Measurements from ENCODE around the gene HDAC9. TPM values are rescaled to one million over a fixed set of nuclear protein-coding genes. Genes with fewer than 3 reads are reported as not detected.

HDAC9 gene
- total RNA-seq, 1 experiment from 2014 or later, result 21.1 TPM

DNA sequence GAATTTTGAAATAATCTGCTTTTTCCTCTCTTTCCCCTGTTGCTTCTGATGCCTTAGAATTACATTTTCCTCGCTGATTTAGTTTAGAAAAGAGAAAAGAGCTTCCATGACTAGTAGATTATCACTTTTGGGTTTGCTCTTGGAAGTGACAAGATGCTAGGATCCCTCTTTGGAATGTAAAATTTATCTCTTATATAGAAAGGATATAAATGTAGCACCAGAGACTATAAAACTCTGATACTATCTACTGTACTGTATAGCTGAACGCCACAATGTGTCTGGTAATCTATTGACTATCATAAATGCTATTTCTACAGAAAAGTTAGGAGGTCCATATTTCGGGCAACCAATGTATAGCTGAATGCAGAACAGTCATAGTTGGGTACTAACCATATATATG is 1.1 kb upstream of the HDAC9 start:
- DNase-seq (ENCODE audit: low read depth), result no peak

DNA sequence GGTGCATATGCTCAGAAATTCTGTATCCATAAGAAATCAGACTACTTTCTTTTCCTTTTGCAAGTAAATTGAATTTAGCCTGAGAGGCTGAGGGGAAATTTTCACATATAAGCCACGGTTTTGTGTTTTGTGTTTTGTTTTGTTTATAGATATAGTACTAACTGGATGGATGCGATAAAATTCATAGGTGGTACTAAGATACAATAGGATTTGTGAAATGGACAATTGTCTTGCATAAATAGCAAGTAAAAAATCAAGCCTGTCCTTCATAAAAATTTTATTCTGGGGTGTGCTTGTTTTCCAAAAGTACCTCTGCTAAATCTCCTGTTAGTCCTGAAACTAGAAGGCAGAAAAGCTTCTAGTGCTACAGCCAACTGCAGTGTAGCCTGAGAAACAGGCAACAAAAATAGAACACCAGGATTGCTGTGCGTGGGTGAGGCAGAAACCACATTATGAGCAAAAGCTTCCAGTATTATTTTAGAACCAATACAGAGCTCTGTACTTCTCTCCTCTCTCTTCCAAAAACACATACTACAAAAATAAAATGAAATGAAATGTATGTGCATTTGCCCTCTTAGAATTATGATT is 634 bp upstream of the HDAC9 start:
- DNase-seq (ENCODE audit: low read depth), result peak; percentile 72

DNA sequence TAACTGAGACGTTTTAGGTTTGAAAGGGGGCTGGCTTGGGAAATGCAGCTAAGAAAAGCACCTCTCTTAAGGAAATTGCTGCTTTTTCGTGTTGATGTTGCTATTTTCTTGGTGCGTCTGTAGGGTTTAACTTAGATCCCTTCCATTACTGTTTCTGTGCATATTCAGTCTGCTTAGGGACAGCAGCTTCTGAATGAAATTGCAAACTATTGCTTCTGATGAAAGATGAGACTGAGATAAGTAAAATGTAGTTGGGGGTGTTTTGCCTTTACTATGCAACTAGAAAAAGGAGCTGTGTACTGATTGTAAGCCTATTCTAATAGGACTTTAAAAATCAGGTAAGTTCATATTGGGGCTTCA is 772 bp downstream of the HDAC9 start:
- DNase-seq (ENCODE audit: low read depth), result no peak

DNA sequence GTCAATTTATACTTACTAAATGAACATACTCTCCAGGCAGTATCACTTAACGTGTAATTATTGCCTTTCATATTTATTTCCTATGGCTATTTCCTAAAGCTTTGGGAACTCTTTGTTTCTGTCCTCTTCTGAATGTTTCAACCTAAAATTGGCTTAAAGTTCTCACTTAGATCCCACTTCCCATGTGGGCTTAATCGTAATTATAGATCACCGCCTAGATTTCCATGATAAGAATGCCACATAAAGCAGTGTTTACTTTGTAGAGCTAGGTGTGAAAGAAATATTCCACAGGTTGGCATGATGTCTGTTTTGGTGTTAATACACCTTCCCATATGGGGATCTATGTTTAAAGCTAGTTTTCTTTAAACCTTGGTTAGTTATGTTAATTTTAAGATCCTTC is 1.5 kb downstream of the HDAC9 start:
- no peak for DNase-seq (ENCODE audit: low read depth)

DNA sequence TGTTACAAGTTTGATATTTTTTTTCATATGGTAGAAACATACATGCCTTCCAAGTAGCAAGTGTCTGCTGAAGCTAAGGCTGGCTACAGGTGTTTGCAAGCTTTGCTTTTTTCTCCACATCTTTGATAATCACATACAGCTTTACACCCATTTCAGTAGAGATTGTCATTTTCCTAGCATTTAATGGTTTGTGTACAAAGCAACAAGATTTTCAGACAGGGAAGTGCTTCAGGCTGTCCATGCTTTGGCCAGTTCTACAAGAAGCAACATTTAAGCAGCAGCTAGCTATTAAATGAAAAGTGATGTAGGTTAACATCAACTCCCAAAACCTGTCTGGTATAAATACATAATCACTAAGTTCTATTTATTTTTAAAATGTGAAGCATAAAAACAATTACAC is 2.3 kb downstream of the HDAC9 start:
- no peak for DNase-seq (ENCODE audit: low read depth)

DNA sequence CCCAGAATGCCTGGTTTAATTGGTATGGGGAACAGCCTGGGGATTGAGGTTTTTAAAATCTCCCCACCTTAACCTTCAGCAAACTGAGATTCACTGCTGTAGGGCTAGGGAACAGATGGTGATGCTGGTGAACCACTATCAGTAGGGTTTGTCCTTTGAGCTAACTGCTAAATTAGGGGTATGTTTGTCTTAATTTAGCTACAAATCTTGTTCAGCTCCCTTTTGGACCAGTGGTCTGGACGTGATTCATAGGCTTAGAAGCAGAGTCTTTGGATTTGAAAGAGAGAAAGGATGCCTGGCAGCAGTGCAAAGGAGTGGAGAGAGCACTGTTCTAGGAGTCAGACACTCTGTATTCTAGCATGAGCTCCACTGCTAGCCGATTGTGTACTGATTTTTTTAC is 2.8 kb downstream of the HDAC9 start:
- no peak for DNase-seq (ENCODE audit: low read depth)

DNA sequence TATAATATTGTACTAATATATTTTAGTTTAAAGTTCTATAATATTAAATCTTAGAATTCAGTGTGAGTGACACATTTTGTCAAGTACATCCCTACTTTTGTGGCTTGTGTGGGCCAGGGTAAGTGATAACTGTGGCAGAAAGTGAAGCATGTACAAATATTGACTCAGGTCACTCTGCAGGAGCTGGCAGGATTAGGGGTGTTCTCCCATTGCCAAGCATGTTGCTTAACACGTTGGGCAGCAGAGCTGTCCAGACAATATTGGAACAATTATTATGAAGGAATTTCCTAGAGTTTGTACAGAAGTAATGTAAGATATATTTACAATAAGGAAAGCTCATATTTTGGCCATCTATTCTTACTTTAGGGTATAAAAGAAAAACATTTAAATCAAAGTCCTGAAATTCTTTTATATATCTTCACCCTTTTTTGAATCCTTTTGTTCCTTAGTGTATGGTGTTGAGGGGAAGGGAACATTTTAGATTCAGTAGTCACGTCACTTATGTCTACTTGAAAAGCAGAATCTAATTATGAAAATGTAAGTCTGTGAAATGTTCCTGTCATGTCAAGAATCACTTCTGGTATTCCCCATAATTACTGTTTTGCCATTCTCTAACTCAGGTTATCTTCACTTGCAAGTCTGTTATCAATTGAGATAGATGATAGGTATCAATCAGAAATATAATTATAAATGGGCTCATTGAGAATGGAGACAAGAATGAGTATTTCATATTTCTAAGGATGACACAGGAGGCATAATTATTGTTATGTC is 4.0 kb downstream of the HDAC9 start:
- DNase-seq (ENCODE audit: low read depth), result no peak

DNA sequence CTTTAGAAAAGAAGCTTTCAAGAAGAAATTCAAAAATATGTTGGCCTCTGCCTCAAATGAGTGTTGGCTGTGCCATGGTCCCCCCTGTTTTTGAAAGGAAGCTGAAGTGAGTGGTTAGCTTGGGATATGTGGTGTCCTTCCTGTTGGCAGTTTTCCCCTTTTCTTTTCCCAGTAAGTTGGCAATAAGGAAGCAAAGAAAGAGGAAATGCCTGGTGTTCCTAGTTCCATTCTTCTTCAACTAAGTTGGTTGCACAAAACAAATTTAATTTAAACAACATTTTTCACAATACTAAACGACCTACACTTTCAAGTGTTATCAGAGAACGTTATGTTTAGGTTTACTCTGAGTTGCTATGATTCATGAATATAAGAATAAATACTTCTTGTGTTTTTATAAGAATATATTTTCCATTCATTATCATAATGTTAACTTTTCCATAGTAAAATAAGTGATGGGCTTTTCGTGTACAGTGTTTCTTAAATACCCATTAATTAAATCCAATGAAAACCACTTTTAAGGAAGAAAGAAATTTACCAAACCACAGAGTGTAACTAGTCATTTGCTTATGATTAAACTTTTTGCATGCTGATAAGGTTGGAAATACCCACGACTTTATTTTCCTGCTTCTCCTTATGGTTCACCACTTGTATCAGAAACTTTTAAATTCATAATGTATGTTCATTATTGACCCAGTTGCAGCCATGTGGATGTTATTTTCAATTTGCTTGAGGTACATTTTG is 7.7 kb downstream of the HDAC9 start:
- DNase-seq (ENCODE audit: low read depth), result peak; percentile 35

DNA sequence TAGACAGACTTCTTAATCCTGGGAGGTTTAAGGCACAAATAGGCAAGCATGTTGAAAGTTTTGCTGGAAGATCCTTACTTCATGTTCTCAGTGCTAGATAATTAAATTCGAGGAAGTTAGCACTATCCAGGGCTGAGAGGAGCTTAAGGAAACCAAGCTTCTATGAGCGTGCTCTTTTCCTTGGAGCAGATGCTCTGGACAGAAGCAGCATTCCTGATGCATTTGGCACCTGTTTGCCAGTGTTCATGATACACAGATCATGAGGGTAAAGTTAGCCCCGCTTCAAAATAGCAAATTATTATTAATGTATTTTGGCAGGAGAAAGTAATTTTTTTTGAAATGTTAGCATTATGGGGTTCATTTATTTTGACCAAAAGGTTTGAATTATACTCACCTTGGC is 9.4 kb downstream of the HDAC9 start:
- DNase-seq (ENCODE audit: low read depth), result no peak

DNA sequence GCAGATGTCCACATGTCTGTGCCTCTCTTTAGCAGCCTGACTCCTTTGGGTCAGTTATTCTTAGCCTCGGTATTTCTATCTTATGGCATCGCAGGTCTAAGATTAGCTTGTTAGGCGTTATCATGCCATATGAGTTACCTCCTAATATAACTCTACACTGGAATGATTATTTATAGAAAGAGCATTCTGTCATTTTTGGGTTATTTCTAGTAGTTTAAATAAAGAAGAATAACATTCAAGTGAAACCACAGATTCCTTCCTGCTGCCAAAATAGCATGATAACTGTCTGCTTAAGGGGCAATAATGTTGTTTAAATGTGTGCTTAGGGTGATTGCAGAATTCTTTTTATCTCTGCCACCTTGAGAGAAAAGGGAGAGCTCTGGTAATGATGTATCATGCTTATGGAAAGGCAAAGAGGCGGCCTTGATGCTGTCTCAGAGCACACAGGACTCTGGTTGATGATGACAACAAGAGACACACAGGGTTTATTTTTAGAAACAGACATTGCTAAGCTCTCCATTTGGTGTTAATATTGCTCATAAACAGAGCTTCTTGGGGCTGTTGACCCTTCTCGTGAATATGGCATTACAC is 10.4 kb downstream of the HDAC9 start:
- peak; percentile 62 for DNase-seq (ENCODE audit: low read depth)

DNA sequence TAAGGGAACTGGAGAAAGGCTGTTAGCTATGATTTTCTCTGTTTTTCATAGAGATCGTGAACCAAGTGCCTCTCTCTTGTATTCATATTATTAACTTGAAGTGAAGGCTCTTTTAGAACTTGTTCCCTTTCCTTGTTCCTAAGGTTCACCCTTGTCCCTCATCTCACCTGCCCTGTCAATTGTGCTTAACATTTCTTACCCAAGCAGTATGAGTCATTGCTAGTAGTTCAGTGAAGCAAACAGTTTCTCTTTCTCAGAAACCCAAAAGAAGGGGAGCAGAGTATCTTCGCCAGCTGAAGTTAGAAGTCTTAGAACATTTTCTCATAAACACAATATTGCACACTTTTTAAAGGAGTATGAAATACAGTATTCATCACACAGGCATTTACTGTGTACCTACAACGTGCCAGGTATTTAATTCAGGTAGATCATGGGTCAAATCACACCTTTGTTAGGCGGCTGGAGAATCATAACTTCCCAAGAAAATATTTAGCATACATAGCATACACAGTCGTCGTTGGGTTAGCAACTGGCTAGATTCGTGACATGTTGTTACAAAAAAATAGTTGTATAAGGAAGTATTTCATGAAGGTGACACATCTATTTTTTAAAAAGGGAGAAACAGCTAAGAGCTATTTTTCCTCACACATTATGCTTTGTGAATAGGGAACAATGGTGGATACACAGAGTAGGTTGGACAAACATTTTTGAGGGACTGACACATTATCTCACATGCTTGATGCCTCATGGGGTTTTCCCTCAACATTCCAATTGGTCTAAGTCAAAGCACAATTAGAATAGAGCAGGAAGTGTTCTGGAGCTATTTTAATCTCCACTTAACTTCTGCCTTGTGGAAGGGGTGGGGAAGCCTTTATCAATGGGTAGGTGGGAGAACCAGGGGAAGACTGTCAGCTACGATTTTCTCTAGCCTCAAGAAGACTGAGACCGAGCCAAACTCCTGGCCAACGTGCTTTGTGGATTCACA is 13.2 kb downstream of the HDAC9 start:
- peak; percentile 97 for DNase-seq (ENCODE audit: low read depth)

DNA sequence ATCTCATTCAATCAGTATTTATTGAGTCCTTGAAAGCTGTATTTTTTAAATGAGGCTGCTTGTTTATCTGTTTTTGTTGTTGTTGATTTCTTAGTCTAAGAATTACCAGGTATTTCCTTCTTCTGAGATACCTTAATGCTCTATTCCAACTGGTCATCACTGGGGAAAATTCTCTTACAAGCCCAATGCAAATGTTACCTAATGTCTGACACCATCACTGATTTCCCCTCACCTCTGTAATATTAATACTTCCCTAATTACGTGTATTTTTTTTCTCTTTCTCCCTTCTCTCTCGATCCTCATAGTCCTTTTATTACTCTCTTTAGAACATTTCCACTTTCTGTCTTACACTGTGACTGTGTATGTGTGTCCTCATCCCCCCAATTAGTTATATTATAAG is 13.9 kb downstream of the HDAC9 start:
- no peak for DNase-seq (ENCODE audit: low read depth)

DNA sequence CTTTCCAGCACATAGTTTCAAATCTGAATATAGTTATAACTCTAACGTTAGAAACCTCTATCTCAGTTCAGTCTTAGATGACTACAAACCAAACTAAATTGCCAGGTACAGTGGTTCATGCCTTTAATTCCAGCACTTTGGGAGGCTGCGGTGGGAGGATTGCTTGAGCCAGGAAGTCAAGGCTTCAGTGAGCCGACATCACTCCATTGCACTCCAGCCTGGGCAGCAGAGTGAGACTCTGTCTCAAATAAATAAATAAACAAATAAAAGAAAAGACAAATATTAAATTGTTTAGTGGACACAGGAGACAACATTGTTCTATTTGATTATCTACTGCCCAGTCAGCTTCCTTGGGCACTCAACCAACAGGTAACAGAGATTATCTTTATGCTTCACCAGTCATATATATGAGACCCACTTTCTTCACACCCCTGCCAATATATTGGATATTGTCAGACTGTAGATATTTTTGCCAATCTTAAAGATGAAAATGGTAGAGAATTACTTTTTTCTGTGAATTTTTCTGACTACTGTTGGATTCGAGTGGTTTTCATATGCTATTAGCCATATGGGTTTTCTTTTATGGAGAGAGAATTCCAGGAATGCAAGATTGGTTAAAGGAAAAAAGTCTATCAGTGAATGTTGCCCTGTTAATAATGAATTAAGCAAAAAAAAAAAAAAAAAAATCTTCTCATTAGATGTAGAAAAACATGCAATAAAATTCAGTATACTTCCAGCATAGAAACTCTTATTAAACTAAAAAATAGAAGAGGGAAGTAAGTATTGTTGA is 16.0 kb downstream of the HDAC9 start:
- DNase-seq (ENCODE audit: low read depth), result peak; percentile 44

DNA sequence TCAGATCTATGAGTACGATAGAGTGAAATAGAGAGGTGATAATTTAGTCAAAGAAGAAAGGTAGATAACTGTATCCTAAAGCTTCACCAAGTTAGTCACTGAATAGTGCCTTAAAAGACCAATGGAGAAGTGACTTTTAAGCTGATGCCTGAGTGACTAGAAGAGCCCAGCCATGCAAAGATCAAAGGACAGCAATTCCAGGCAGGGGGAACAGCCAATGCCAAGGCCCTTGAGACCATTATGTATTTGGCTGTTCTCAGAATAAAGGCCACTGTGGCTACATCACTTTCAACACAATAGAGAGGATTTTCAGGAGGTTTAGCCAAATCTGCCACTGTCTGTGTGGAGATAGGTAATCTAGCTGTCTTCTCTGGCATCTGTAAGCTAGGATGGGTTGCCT is 17.8 kb downstream of the HDAC9 start:
- peak; percentile 43 for DNase-seq (ENCODE audit: low read depth)

DNA sequence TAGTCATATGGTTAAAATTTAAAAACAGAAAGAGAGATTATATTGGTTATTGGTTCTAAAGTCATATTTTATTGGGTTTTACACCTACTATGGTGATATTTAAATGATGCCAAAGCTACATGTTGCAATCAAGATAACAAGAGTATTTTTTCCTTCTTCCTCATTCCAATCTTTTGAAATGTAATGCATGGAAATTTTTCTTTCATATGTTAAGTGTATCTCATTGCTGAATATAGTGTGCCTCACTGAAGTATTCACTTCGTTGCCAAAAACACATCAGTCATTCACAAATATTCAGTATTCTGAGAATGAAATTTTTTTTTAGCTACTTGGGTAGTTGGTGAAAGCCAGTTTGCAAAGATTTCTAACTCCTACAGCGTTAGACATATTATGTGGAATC is 19.5 kb downstream of the HDAC9 start:
- DNase-seq (ENCODE audit: low read depth), result peak; percentile 28

DNA sequence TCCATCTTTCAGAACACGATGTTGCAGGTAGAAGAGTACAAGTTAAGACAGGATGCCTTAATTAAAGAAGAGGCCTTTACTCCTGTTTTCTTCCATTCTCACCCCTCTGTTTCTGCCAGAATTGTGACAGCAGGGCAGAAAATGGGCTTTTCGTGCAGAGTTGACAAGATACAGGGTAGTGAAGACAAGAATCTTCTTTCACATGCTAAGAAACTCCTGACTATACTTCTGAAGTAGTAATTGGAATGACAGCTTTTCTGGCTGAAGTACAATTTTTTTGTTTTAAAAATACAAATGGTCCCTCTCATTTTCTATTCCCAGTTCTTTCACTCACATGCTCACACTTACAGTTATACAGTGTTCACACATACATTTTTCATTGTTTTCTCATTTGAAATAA is 22.1 kb downstream of the HDAC9 start:
- DNase-seq (ENCODE audit: low read depth), result no peak

DNA sequence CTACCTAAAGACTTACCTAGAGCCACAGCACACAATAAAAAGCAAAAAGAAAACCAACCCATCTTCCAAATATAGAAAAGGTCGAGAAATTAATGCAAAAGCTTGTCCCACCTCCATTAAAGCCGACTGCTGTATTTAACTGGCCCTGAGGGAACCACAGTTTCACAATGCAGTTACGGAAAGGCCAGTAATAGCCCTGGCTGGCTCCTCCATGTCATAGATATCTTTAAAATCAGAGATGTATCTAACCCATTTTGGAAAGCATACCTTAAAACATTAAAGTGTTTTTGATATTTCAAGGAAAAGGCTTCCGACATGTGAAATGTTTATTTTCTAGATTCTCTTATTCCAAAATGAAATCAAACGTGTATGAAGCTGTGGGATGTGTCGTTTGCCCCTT is 23.0 kb downstream of the HDAC9 start:
- DNase-seq (ENCODE audit: low read depth), result peak; percentile 65

DNA sequence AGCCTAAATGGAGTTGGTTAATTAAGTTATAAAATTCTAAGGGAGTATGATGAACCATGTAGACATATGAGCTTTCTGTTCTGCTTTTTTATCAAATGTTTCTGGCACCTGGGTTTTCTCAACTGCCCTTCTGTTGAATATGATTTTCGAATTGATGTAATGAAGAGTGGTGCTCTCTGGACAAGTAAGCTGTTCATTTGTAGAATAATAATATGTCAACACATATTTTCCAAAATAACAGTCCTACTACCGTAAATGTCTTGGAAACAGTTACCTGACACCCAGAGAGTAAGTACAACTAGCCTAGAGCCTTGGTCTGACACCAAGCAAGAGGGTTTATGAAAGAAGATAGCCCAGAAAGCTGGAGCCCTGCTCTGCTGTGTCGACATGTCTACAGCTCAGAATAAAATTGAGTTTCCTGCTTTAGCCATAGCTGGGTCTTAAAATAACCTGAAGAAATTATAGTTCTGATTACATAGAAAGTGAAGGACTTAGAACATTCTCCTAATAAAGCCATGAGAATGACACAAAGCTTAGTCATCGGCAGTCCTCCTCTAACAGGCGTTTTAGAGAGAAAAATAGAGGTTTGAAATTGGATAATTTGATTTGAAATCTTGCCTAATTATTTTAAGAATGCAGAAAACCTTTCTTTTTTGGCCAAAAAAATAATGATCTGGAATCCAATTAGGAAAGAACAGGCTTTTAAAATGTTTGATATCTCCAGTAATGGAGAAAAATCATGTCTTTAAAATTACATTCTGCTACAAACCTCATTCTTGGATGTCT is 25.1 kb downstream of the HDAC9 start:
- peak; percentile 77 for DNase-seq (ENCODE audit: low read depth)

DNA sequence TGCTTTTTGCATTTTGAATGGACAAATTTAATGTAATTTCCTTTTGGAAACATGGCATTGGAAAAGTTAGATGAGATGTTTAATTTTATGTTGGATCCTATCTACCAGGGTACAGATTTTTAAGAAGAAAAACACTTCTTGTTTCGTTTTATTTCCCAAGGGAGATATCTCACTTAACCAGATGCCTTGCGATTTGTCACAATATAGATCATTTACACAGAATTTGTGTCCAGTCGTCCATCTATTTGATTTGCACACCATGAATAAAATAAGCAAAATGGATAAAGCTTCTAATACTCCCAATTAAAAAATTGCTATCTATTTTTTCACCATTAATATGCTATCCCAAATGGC is 25.7 kb downstream of the HDAC9 start:
- peak; percentile 36 for DNase-seq (ENCODE audit: low read depth)

Measured in RPMI7951 (cell line).